Measurements from ENCODE around the gene ASTN1.

The ASTN1 gene

GRCh38 chr1:177164380-177165068, at the start of gene ASTN1:
Gene ASTN1, minus strand, starts transcription at chr1:177164712. Its CDS starts 36 bp downstream, at chr1:177164676.
- no peak for DNase-seq

GRCh38 chr1:177211231-177211630, 46.7 kb upstream of the ASTN1 start:
- DNase-seq: no peak

- DNase-seq: no peak
These were observed 45.6 kb upstream of the ASTN1 start for GRCh38 chr1:177210071-177210470.

GRCh38 chr1:177209357-177209756, 44.8 kb upstream of the ASTN1 start:
- DNase-seq: no peak

- DNase-seq: no peak
These were observed 44.4 kb upstream of the ASTN1 start for GRCh38 chr1:177208920-177209319.

- DNase-seq: no peak
These were observed 42.4 kb upstream of the ASTN1 start for GRCh38 chr1:177206831-177207355.

GRCh38 chr1:177200290-177200689, 35.8 kb upstream of the ASTN1 start:
- no peak for DNase-seq

GRCh38 chr1:177198243-177198642, 33.7 kb upstream of the ASTN1 start:
- DNase-seq: no peak

GRCh38 chr1:177190308-177190970, 25.9 kb upstream of the ASTN1 start:
- no peak for DNase-seq

GRCh38 chr1:177186639-177187038, 22.1 kb upstream of the ASTN1 start:
- no peak for DNase-seq

GRCh38 chr1:177185209-177185608, 20.7 kb upstream of the ASTN1 start:
- no peak for DNase-seq

GRCh38 chr1:177183836-177184235, 19.3 kb upstream of the ASTN1 start:
- no peak for DNase-seq

- DNase-seq: no peak
These were observed 17.2 kb upstream of the ASTN1 start for GRCh38 chr1:177181631-177182291.

- DNase-seq: no peak
These were observed 16.7 kb upstream of the ASTN1 start for GRCh38 chr1:177181280-177181630.

- no peak for DNase-seq
These were observed 10.6 kb upstream of the ASTN1 start for GRCh38 chr1:177174921-177175634.

GRCh38 chr1:177173976-177174375, 9.5 kb upstream of the ASTN1 start:
- DNase-seq: no peak

- DNase-seq: no peak
These were observed 8.4 kb upstream of the ASTN1 start for GRCh38 chr1:177172866-177173265.

- DNase-seq: no peak
These were observed 7.8 kb upstream of the ASTN1 start for GRCh38 chr1:177172272-177172671.

GRCh38 chr1:177171536-177172123, 7.1 kb upstream of the ASTN1 start:
- DNase-seq: no peak

- no peak for DNase-seq
These were observed 6.4 kb upstream of the ASTN1 start, which contains the start of gene BRINP2 for GRCh38 chr1:177170756-177171535. Gene BRINP2, plus strand, starts transcription at chr1:177170958. Its CDS starts 58,919 bp downstream, at chr1:177229877.

- DNase-seq: no peak
These were observed 542 bp upstream of the ASTN1 start for GRCh38 chr1:177165069-177165439.

- no peak for DNase-seq
These were observed 600 bp downstream of the ASTN1 start for GRCh38 chr1:177163844-177164379.
